WTC11 (cell line): ENCODE data around the gene NRG3.

Experiments
- ATF1 ChIP-seq: sonication (generic); formaldehyde crosslinking; IDR thresholded peaks from 2 replicates; pipeline ENCODE4 v1.8.1; 2023; ENCODE audit warnings: mild to moderate bottlenecking, moderate library complexity, missing genetic modification reagents
- IRF2 ChIP-seq: sonication (generic); formaldehyde crosslinking; IDR thresholded peaks from 2 replicates; pipeline ENCODE4 v1.8.0; 2022; ENCODE audit warnings: low read depth, missing genetic modification reagents, borderline replicate concordance
- JUN ChIP-seq: sonication (generic); formaldehyde crosslinking; IDR thresholded peaks from 2 replicates; pipeline ENCODE4 v1.8.0; 2023; ENCODE audit warnings: mild to moderate bottlenecking, missing genetic modification reagents
- KAT7 ChIP-seq: sonication (generic); formaldehyde crosslinking; IDR thresholded peaks from 2 replicates; pipeline ENCODE4 v1.8.1; 2023; ENCODE audit warnings: missing genetic modification reagents, mild to moderate bottlenecking, borderline replicate concordance
- NFATC4 ChIP-seq: fragments of 250-450 bp; sonication (Bioruptor Pico); IDR thresholded peaks from 2 replicates; pipeline ENCODE4 v1.9.0; 2021; ENCODE audit warnings: mild to moderate bottlenecking
- NR1H2 ChIP-seq: sonication (generic); formaldehyde crosslinking; IDR thresholded peaks from 2 replicates; pipeline ENCODE4 v1.9.0; 2021; ENCODE audit warnings: mild to moderate bottlenecking, moderate library complexity, missing genetic modification reagents
- TEAD4 ChIP-seq: sonication (generic); formaldehyde crosslinking; IDR thresholded peaks from 2 replicates; pipeline ENCODE4 v1.8.0; 2022; ENCODE audit warnings: mild to moderate bottlenecking, missing genetic modification reagents
- TF ChIP-seq, protein P1 (sequence below): sonication (generic); formaldehyde crosslinking; IDR thresholded peaks from 2 replicates; pipeline ENCODE4 v1.8.1; 2022; ENCODE audit warnings: low read depth, mild to moderate bottlenecking, moderate library complexity, missing genetic modification reagents, borderline replicate concordance
- TF ChIP-seq, protein P2 (sequence below): fragments of 200-600 bp; IDR thresholded peaks from 2 replicates; pipeline ENCODE4 v1.8.0; 2022; ENCODE audit warnings: antibody characterized with exemption

DNA sequence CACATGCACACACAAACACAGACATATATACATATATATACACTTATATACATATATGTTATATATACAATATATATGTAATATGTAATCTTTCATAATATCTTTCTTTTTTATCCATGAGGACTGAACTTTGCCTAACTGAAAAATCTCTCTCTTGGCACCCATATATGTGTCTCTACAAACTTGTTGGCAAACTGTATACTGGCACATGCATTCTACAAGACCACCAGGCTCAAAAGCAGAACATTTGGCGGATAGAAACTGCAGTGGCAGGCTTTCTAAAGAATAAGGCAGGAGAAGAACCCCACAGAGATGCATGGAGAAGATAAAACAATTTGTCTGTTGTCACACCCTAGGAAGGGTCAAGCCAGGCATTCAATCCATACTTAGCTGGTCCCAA lies 165.3 kb downstream of the NRG3 start:
- TF ChIP-seq, protein P1, sequence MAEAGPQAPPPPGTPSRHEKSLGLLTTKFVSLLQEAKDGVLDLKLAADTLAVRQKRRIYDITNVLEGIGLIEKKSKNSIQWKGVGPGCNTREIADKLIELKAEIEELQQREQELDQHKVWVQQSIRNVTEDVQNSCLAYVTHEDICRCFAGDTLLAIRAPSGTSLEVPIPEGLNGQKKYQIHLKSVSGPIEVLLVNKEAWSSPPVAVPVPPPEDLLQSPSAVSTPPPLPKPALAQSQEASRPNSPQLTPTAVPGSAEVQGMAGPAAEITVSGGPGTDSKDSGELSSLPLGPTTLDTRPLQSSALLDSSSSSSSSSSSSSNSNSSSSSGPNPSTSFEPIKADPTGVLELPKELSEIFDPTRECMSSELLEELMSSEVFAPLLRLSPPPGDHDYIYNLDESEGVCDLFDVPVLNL (CRISPR knock-in tag) = no peak
- TF ChIP-seq, protein P2, sequence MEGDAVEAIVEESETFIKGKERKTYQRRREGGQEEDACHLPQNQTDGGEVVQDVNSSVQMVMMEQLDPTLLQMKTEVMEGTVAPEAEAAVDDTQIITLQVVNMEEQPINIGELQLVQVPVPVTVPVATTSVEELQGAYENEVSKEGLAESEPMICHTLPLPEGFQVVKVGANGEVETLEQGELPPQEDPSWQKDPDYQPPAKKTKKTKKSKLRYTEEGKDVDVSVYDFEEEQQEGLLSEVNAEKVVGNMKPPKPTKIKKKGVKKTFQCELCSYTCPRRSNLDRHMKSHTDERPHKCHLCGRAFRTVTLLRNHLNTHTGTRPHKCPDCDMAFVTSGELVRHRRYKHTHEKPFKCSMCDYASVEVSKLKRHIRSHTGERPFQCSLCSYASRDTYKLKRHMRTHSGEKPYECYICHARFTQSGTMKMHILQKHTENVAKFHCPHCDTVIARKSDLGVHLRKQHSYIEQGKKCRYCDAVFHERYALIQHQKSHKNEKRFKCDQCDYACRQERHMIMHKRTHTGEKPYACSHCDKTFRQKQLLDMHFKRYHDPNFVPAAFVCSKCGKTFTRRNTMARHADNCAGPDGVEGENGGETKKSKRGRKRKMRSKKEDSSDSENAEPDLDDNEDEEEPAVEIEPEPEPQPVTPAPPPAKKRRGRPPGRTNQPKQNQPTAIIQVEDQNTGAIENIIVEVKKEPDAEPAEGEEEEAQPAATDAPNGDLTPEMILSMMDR = no peak
- TF ChIP-seq NFATC4 (CRISPR knock-in tag) (no peak), JUN (CRISPR knock-in tag) (no peak), NR1H2 (CRISPR knock-in tag) (no peak), IRF2 (CRISPR knock-in tag) (no peak), TEAD4 (CRISPR knock-in tag) (no peak), KAT7 (CRISPR knock-in tag) (no peak), ATF1 (CRISPR knock-in tag) (no peak)
